ENCODE measurements around the gene NEURL1B.
A peak's percentile ranks its signal among the peaks of the same experiment; 100 is the strongest.

DNA sequence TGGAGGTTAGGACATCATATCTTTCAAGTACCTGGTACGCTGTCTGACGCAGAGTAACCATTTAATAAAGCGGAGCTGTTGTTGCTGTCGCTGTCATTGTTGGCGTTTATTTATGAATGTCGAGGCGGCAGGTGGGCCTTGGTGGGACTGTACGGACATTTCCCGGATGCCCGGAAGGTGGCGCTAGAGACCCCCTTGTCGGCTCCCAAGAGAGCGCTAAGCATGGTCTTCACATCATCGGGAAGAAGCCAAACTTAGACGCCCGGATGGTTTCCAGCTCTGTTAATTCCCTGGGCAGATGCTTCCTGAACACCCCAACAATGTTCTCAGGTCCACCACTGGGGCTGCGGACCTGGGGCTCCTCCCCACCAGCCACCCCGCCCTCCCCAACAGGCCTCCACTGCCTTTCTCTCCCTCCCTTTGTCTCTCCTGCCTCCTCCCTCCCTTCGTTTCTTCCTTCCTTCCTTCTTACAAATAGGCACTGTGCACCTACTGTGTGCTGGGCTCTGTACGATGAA, 75.8 kb downstream of the NEURL1B start:
- TF ChIP-seq, protein P1, sequence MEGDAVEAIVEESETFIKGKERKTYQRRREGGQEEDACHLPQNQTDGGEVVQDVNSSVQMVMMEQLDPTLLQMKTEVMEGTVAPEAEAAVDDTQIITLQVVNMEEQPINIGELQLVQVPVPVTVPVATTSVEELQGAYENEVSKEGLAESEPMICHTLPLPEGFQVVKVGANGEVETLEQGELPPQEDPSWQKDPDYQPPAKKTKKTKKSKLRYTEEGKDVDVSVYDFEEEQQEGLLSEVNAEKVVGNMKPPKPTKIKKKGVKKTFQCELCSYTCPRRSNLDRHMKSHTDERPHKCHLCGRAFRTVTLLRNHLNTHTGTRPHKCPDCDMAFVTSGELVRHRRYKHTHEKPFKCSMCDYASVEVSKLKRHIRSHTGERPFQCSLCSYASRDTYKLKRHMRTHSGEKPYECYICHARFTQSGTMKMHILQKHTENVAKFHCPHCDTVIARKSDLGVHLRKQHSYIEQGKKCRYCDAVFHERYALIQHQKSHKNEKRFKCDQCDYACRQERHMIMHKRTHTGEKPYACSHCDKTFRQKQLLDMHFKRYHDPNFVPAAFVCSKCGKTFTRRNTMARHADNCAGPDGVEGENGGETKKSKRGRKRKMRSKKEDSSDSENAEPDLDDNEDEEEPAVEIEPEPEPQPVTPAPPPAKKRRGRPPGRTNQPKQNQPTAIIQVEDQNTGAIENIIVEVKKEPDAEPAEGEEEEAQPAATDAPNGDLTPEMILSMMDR (IDR thresholded peaks at IDR 0.05) = peak; percentile 82 to 96 (median 93)
- TF ChIP-seq POLR2A (IDR thresholded peaks at IDR 0.05) = no peak

All from gastroesophageal sphincter (tissue), 3 donors.